BJ (cell line): Measurements from ENCODE around the gene PVR. TPM values are rescaled to one million over a fixed set of nuclear protein-coding genes. Genes with fewer than 3 reads are reported as not detected.

Source experiments
- CTCF ChIA-PET: fragments of 350-600 bp; formaldehyde crosslinking; extraction: SDS; loops from one replicate; lab custom pipeline; 2021; ENCODE audit warnings: antibody characterized with exemption, inconsistent platforms; lab: Yijun Ruan, JAX
- POLR2A ChIA-PET: fragments of 300-600 bp; sonication (Branson Sonifier 250); formaldehyde crosslinking; extraction: SDS; loops from one replicate; lab custom pipeline; 2021; ENCODE audit warnings: antibody characterized with exemption; lab: Charles Lee
- DNase-seq: peaks from one replicate; pipeline ENCODE4 v3.0.0-alpha.2; 2011; ENCODE audit warnings: low read depth
- H3K27me3 ChIP-seq: 2 replicates; pipeline ENCODE4 v1.6.0; 2011; ENCODE audit warnings: low read length; ENCODE audit not compliant: control insufficient read depth, insufficient read depth
- H3K36me3 ChIP-seq: 2 replicates; pipeline ENCODE4 v1.5.1; 2011; ENCODE audit warnings: low read length; ENCODE audit not compliant: control insufficient read depth, insufficient read depth
- H3K4me3 ChIP-seq: 2 replicates; pipeline ENCODE4 v1.5.1; 2011; ENCODE audit warnings: low read depth, mild to moderate bottlenecking, control low read depth, low read length
- polyA minus RNA-seq: library from RNA; depleted of rRNA, polyadenylated mRNA; stranded (reverse); fragments of >200 nt; gene quantifications from 2 replicates; pipeline ENCODE4 v1.2.3, GENCODE V29; 2011; rRNA and poly(A)+ RNA removed
- polyA plus RNA-seq: library from polyadenylated mRNA; depleted of rRNA; stranded (reverse); fragments of >200 nt; gene quantifications from 2 replicates; pipeline ENCODE4 v1.2.3, GENCODE V29; 2011; rRNA removed
- TF ChIP-seq, protein P1 (sequence below): IDR thresholded peaks from 2 replicates; pipeline ENCODE4 v1.5.1; 2011; ENCODE audit warnings: low read depth, mild to moderate bottlenecking, control low read depth, inconsistent platforms, low read length, moderate library complexity; ENCODE audit not compliant: insufficient read depth

Gene PVR, protein sequence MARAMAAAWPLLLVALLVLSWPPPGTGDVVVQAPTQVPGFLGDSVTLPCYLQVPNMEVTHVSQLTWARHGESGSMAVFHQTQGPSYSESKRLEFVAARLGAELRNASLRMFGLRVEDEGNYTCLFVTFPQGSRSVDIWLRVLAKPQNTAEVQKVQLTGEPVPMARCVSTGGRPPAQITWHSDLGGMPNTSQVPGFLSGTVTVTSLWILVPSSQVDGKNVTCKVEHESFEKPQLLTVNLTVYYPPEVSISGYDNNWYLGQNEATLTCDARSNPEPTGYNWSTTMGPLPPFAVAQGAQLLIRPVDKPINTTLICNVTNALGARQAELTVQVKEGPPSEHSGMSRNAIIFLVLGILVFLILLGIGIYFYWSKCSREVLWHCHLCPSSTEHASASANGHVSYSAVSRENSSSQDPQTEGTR
- polyA plus RNA-seq (84.4 and 129 TPM in 2 replicates), polyA minus RNA-seq (77.2 and 104 TPM in 2 replicates)

DNA sequence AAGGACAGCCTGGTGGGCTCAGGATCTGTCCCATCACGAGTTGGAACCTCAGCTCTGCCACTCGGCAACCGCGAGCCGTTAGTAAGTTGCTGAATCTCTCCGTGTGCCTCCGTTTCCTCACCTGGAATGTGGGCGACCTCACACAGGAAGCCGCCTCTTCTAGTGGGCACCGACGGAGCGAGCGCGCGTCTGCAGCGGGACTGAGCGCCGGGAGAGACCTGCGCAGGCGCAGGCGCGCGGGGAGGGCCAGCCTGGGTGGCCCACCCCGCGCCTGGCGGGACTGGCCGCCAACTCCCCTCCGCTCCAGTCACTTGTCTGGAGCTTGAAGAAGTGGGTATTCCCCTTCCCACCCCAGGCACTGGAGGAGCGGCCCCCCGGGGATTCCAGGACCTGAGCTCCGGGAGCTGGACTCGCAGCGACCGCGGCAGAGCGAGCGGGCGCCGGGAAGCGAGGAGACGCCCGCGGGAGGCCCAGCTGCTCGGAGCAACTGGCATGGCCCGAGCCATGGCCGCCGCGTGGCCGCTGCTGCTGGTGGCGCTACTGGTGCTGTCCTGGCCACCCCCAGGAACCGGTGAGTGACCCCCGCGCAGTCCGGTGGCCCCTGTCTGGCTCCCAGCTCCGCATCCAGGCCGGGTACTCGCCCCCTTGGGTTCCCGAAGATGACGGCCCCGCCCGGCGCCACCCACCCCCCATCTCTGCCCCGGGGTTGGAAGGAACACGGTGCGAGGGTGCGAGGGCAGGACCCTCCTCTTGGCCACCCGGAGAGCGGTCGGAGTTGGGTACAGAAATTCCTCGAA, at the start of gene PVR:
TSS of gene PVR (plus strand) at position 306 of the 797 bp plus-strand sequence. CDS start at position 493, 187 bp downstream.
- ChIA-PET POLR2A (interaction anchor here (0.6 to 0.7 kb wide), 4 partner anchors 8 to 1260 kb away, joined by 4 to 23 read pairs (median 8); no protein-coding TSS in a partner anchor), CTCF (interaction anchor here (0.5 to 4.5 kb wide), 5 partner anchors 13 to 98 kb away, joined by 3 to 22 read pairs (median 3); no protein-coding TSS in a partner anchor)
- H3K27me3 ChIP-seq: no peaks in the 10 kb centered on the region
- peak within 1 kb of the TSS; percentile 93 for H3K4me3 ChIP-seq
- no peak for DNase-seq
- TF ChIP-seq, protein P1, sequence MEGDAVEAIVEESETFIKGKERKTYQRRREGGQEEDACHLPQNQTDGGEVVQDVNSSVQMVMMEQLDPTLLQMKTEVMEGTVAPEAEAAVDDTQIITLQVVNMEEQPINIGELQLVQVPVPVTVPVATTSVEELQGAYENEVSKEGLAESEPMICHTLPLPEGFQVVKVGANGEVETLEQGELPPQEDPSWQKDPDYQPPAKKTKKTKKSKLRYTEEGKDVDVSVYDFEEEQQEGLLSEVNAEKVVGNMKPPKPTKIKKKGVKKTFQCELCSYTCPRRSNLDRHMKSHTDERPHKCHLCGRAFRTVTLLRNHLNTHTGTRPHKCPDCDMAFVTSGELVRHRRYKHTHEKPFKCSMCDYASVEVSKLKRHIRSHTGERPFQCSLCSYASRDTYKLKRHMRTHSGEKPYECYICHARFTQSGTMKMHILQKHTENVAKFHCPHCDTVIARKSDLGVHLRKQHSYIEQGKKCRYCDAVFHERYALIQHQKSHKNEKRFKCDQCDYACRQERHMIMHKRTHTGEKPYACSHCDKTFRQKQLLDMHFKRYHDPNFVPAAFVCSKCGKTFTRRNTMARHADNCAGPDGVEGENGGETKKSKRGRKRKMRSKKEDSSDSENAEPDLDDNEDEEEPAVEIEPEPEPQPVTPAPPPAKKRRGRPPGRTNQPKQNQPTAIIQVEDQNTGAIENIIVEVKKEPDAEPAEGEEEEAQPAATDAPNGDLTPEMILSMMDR: peak; percentile 19; the same call in 1 of the 2 replicates
- peaks cover 9% of the 10 kb centered on the region for H3K36me3 ChIP-seq

DNA sequence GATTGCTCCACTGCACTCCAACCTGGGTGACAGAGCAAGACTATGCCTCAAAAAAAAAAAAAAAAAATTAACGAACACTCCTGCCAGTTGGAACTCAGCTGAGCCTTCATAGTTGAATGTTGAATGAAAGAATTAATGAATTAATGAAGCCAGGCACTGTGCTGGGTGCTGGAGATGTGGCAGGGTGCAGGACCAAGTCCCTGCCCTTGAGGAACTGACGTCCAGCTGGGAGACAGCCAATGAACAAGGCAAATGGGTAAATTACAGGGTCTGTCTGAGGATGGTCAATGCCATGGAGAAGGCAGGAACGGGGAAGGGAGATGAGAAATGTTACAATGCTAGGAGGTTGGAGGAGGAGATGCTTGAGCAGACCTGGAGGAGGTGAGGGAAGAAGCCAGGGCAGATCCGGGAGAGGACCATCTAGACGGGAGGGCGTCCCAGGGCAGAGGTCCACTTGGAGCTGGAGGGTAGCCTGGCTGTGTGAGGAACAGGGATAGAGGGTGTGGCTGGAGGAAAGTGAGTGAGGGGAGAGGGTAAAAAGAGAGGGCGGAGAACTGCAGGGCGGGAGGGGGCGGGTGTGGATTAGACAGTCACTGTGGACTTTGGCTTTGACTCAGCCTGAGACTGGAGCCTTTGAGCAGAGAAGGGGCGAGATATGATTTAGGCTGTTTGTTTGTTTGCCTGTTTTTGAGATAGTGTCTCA, 47.1 kb upstream of the PVR start:
- ChIA-PET CTCF (interaction anchor here (1.3 kb wide), 1 partner anchor 58 kb away, joined by 4 read pairs; no protein-coding TSS in a partner anchor), POLR2A (interaction anchor here (0.6 kb wide), 1 partner anchor 201 kb away, joined by 4 read pairs; no protein-coding TSS in a partner anchor)
- TF ChIP-seq, protein P1: no peak

DNA sequence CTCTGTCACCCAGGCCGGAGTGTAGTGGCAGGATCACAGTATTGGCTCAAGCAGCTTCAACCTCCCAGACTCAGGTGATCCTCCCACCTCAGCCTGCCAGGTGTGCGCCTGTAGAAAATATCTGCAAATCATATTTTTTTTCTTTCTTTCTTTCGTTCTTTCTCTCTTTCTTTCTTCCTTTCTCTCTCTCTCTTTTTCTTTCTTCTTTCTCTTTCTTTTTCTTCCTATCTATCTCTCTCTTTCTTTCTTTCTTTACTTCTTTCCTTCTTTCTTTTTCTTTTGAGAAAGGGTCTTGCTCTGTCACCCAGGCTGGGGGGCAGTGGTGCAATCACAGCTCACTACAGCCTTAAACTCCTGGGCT, 46.6 kb upstream of the PVR start:
- TF ChIP-seq, protein P1: no peak
- POLR2A ChIA-PET: no interaction called here
- CTCF ChIA-PET: interaction anchor here (1.2 kb wide), 1 partner anchor 39 kb away, joined by 3 read pairs; no protein-coding TSS in a partner anchor

More for the DNA sequence above, 47.1 kb upstream of the PVR start:
- no peaks in the 10 kb centered on the region for H3K36me3 ChIP-seq
- DNase-seq: no peak
- no peak overlapping the region for H3K4me3 ChIP-seq
- no peaks in the 10 kb centered on the region for H3K27me3 ChIP-seq

DNA sequence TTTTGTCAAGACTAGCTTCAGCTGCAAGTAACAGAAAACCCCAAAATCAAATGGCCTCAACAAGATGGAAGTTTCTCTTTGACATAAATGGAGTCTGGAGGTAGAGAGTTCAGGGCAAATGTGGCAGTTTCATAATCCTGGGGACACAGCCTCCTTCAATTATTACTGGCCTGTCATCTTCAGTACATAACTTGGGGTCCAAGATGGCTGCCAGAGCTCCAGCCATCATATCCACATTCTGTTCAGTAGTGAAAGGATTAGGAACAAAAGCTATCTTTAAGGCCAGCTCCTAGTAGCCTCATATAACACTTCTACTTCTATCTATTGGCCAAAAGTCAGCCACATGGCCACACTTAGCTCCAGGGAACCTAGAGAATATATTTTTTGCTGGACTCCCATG, 45.4 kb upstream of the PVR start:
- DNase-seq: no peak
- POLR2A ChIA-PET: no interaction called here
- CTCF ChIA-PET: interaction anchor here (1.2 to 1.4 kb wide), 2 partner anchors 38 to 59 kb away, joined by 3 to 4 read pairs; no protein-coding TSS in a partner anchor
- no peak overlapping the region for H3K4me3 ChIP-seq
- no peaks in the 10 kb centered on the region for H3K36me3 ChIP-seq
- H3K27me3 ChIP-seq: no peaks in the 10 kb centered on the region
- TF ChIP-seq, protein P1: no peak

More for the DNA sequence above, 46.6 kb upstream of the PVR start:
- no peaks in the 10 kb centered on the region for H3K27me3 ChIP-seq
- no peak overlapping the region for H3K4me3 ChIP-seq
- no peaks in the 10 kb centered on the region for H3K36me3 ChIP-seq
- DNase-seq: no peak
